Inflammatory macrophage treated with lipopolysaccharide for 4 hours (primary cell): Measurements from ENCODE around the gene CTRL.
A peak's percentile ranks its signal among the peaks of the same experiment; 100 is the strongest.

ENCODE experiments used
- DNase-seq: peaks from one replicate; pipeline ENCODE4 v3.0.0-alpha.2; 2020

The CTRL gene

GRCh38 chr16:67885976-67886375 is 45.7 kb downstream of the CTRL start:
- no peak for DNase-seq

GRCh38 chr16:67885545-67885944 is 46.1 kb downstream of the CTRL start:
- no peak for DNase-seq

GRCh38 chr16:67884684-67885083 is 47.0 kb downstream of the CTRL start, which contains the start of gene NRN1L:
TSS of gene NRN1L (plus strand) at chr16:67884885. CDS start at chr16:67884904, 19 bp downstream.
- DNase-seq = no peak

GRCh38 chr16:67883872-67884261 is 47.8 kb downstream of the CTRL start:
- DNase-seq = peak; percentile 29

DNA sequence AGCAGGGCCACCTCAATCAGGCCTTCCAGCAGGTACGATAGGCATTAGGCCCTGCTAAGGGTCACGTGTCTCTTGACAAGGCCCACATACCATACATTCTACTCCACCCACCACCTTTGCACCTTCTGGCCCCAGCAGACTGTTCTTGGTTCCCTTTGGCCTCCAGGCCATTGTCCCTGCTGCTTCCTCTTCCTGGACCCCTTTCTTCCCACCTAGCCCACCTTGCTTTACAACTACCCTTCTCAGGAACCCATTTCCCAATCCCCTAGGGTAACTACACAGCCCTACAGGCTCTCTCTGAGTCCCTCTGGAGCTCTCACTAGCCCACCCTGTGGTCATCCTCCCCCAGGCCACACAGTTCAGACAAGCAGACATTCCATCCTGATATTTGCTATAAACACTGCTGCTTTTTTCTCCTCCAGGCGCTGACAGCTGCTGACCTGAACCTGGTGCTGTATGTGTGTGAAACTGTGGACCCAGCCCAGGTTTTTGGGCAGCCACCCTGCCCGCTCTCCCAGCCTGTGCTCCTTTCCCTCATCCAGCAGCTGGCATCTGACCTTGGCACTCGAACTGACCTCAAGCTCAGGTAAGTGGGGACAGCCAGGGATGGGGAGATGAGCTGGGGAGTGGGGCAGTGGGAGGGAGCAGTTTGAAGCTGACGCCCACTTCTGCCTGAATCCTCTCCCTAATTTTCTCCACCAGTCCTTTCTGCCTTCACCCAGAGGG is 48.4 kb downstream of the CTRL start:
- DNase-seq = no peak

DNA sequence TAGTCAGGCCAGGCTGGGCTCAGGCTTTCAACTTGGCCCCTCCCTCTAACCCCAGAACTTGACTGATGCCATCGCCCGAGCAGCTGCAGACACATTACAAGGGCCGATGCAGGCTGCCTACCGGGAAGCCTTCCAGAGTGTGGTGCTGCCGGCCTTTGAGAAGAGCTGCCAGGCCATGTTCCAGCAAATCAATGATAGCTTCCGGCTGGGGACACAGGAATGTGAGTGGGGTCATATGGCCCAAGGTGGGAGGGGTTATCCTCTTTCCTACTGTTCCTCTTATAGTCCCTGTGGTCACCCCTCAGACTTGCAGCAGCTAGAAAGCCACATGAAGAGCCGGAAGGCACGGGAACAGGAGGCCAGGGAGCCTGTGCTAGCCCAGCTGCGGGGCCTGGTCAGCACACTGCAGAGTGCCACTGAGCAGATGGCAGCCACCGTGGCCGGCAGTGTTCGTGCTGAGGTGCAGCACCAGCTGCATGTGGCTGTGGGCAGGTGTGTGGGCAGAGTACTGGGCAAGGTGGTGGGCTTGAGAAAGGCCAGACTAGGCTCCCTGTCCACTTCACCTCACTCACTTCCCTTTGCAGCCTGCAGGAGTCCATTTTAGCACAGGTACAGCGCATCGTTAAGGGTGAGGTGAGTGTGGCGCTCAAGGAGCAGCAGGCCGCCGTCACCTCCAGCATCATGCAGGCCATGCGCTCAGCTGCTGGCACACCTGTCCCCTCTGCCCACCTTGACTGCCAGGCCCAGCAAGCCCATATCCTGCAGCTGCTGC is 49.1 kb downstream of the CTRL start:
- DNase-seq = no peak

DNA sequence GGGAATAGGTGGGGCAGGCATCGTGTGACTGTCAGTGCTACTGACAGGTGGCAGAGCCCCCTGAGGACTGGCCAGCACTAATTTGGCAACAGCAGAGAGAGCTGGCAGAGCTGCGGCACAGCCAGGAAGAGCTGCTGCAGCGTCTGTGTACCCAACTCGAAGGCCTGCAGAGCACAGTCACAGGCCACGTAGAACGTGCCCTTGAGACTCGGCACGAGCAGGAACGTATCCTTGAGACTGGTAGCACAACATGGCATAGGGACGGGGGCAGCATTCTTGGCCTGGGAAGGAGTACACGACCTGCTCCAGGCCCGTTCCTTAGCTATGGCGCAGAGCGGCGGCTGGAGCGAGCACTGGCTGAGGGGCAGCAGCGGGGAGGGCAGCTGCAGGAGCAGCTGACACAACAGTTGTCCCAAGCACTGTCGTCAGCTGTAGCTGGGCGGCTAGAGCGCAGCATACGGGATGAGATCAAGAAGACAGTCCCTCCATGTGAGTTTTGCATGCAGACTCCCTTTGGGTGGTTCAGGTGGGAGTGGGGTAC is 50.0 kb downstream of the CTRL start:
- no peak for DNase-seq

- DNase-seq = no peak
Observed at GRCh38 chr16:67880584-67880983, 51.1 kb downstream of the CTRL start.

DNA sequence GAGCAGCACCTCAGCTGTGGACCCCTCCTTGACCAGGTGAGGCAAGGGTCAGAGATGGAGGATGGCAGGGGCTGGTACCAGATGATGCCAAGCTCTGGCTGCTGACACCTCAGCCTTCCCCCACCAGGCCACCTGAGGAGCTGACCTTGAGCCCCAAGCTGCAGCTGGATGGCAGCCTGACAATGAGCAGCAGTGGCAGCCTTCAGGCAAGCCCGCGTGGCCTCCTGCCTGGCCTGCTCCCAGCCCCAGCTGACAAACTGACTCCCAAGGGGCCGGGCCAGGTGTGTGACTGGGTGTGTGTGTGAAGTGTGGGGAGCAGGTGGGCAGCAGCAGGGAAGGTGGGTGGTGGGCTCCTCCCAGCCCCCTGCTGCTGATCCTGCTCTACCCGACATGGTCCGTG is 51.7 kb downstream of the CTRL start:
- DNase-seq = no peak
